Measurements from ENCODE around the gene CD200. TPM values are rescaled to one million over a fixed set of nuclear protein-coding genes. Genes with fewer than 3 reads are reported as not detected.

The CD200 gene
- total RNA-seq (10 to 100 TPM in 1 of 9 donors, 1 to 10 TPM in 3, under 1 TPM in 5; 0.26 to 23.9 (median 0.81) TPM), polyA plus RNA-seq (under 1 TPM; 0.38 to 0.94 TPM)
- long read RNA-seq, donor 1, partial matches to known transcripts: 0 of 3 reads
- long read RNA-seq, donor 1, other reads (novel, unspliced or antisense): 2 of 3 reads
- long read RNA-seq, donor 2: 0 reads
- long read RNA-seq, donor 3: 0 reads

- Histone ChIP-seq H3K27ac (peak within 1 kb of the TSS in 11 of 12 donors; percentile 34 to 77 (median 67)), H3K9me3 (no peaks in the 10 kb centered on the region), H3K4me3 (peak within 1 kb of the TSS in 11 of 12 donors; percentile 22 to 65 (median 55)), H3K27me3 (peaks cover 0 to 9% (median 0%) of the 10 kb centered on the region in 9 donors), H3K4me1 (peaks cover 0 to 11% (median 0%) of the 10 kb centered on the region in 12 donors), H3K36me3 (no peaks in the 10 kb centered on the region)
- WGBS, 4 donors: 14 to 31% (median 25%) methylated on average over 28 of the region's 28 CpGs
- ATAC-seq (peak; percentile 29 to 85 (median 80)), DNase-seq (peak; percentile 33 to 71 (median 44))
- TF ChIP-seq CTCF (IDR thresholded peaks at IDR 0.05) (no peak), POLR2A (IDR thresholded peaks at IDR 0.05) (no peak)
- intact Hi-C loops (cut with DNase I): no loop called here
Measured at GRCh38 chr3:112333002-112333380, at the start of gene CD200. Gene CD200 (plus strand): TSS chr3:112333156. CDS start chr3:112333213, 57 bp downstream.

GRCh38 chr3:112289011-112289410, 43.9 kb upstream of the CD200 start:
- intact Hi-C loops (cut with DNase I): loop anchor here in 1 of 10 donors (10.0 kb wide), 1 partner anchor 174 kb away; no protein-coding TSS in a partner anchor
- Histone ChIP-seq H3K4me1 (peaks cover 0 to 8% (median 0%) of the 10 kb centered on the region in 12 donors), H3K4me3 (no peak overlapping the region), H3K27me3 (no peaks in the 10 kb centered on the region), H3K27ac (no peak overlapping the region), H3K36me3 (no peaks in the 10 kb centered on the region), H3K9me3 (no peaks in the 10 kb centered on the region)
- no peak for TF ChIP-seq POLR2A (IDR thresholded peaks at IDR 0.05)
- TF ChIP-seq CTCF (IDR thresholded peaks at IDR 0.05): no peak
- 92 to 95% (median 92%) methylated on average over 4 of the region's 4 CpGs for WGBS, 4 donors
- DNase-seq (no peak), ATAC-seq (no peak)

- Histone ChIP-seq H3K4me3 (peak within 1 kb of the TSS; percentile 3 to 58 (median 50)), H3K27ac (peak within 1 kb of the TSS; percentile 39 to 78 (median 68)), H3K4me1 (peaks cover 0 to 23% (median 4%) of the 10 kb centered on the region in 12 donors), H3K9me3 (no peaks in the 10 kb centered on the region), H3K36me3 (no peaks in the 10 kb centered on the region), H3K27me3 (no peaks in the 10 kb centered on the region)
- intact Hi-C loops (cut with DNase I): loop anchor here in 8 of 10 donors (2.0 to 10.0 kb wide), 7 partner anchors 169 to 239 kb away; no protein-coding TSS in a partner anchor
- WGBS, 4 donors: 11 to 20% (median 17%) methylated on average over 15 of the region's 15 CpGs
- DNase-seq (peak in 2 of 5 donors; percentile 43 to 52), ATAC-seq (peak; percentile 77 to 91 (median 88))
- TF ChIP-seq CTCF (IDR thresholded peaks at IDR 0.05) (peak; percentile 40 to 77 (median 62)), POLR2A (IDR thresholded peaks at IDR 0.05) (no peak)
Measured at GRCh38 chr3:112293368-112294321, 39.3 kb upstream of the CD200 start, which contains the start of gene SLC9C1. Gene SLC9C1 (minus strand): TSS chr3:112294216. CDS start chr3:112286791, 7,425 bp downstream.

GRCh38 chr3:112297714-112298113, 35.2 kb upstream of the CD200 start:
- no peak for ATAC-seq
- intact Hi-C loops (cut with DNase I): loop anchor here in 1 of 10 donors (10.0 kb wide), 1 partner anchor 173 kb away; no protein-coding TSS in a partner anchor
- TF ChIP-seq CTCF (IDR thresholded peaks at IDR 0.05) (no peak), POLR2A (IDR thresholded peaks at IDR 0.05) (no peak)
- no peaks in the 10 kb centered on the region for H3K9me3 ChIP-seq
- no peak for DNase-seq
- H3K27ac ChIP-seq: peak overlapping the region in 1 of 12 donors; percentile 22
- no peak overlapping the region for H3K4me3 ChIP-seq
- peaks cover 0 to 23% (median 4%) of the 10 kb centered on the region in 12 donors for H3K4me1 ChIP-seq
- no peaks in the 10 kb centered on the region for H3K27me3 ChIP-seq
- H3K36me3 ChIP-seq: no peaks in the 10 kb centered on the region

Data from heart left ventricle (tissue), 16 donors.